SU-DHL-6 (cell line): ENCODE data around the gene OR6B1.
"Not testable (repeated sequence)": the region's sequence is repeated elsewhere in the genome, so short reads cannot be mapped to it uniquely, and the experiment has no call there.

Experiments used
- H2AFZ ChIP-seq: fragments of 200-600 bp; sonication (generic); 2 replicates; pipeline ENCODE4 v1.6.1; 2014; ENCODE audit warnings: low read depth, mild to moderate bottlenecking, moderate library complexity, mixed read lengths, antibody characterized with exemption, low read length; ENCODE audit not compliant: severe bottlenecking
- H3F3A ChIP-seq: fragments of 200-600 bp; shearing (Covaris generic); 2 replicates; pipeline ENCODE4 v1.6.0; 2016; ENCODE audit warnings: antibody characterized with exemption, mild to moderate bottlenecking; ENCODE audit not compliant: insufficient read depth
- H3K27ac ChIP-seq: fragments of 200-600 bp; sonication (generic); 2 replicates; pipeline ENCODE4 v1.5.1; 2016; ENCODE audit warnings: low read depth, mild to moderate bottlenecking, low read length, moderate library complexity, mixed read lengths
- H3K27me3 ChIP-seq: fragments of 200-600 bp; sonication (generic), shearing (Covaris generic); 2 replicates; pipeline ENCODE4 v1.6.0; 2014; ENCODE audit warnings: mild to moderate bottlenecking, low read length
- H3K36me3 ChIP-seq: fragments of 200-600 bp; sonication (generic); 2 replicates; pipeline ENCODE4 v1.6.1; 2014; ENCODE audit warnings: mild to moderate bottlenecking, low read length, mixed read lengths
- H3K4me2 ChIP-seq: fragments of 300-600, 200-600 bp; shearing (Covaris generic), sonication (generic); 2 replicates; pipeline ENCODE4 v1.6.0; 2014; ENCODE audit warnings: low read length, low read depth, mild to moderate bottlenecking; ENCODE audit not compliant: poor library complexity, severe bottlenecking
- H3K4me3 ChIP-seq: fragments of 200-600 bp; sonication (generic); 2 replicates; pipeline ENCODE4 v1.5.1; 2014; ENCODE audit warnings: antibody characterized with exemption, low read length, mild to moderate bottlenecking, mixed read lengths; ENCODE audit not compliant: insufficient read depth, poor library complexity, severe bottlenecking
- H3K79me2 ChIP-seq: fragments of 200-600 bp; sonication (generic); 2 replicates; pipeline ENCODE4 v1.6.1; 2014; ENCODE audit warnings: mild to moderate bottlenecking, low read length, moderate library complexity; ENCODE audit not compliant: insufficient read depth
- H3K9ac ChIP-seq: fragments of 200-600 bp; sonication (generic); 2 replicates; pipeline ENCODE4 v1.7.0; 2014; ENCODE audit warnings: mild to moderate bottlenecking, low read length
- H3K9me2 ChIP-seq: fragments of 200-600 bp; sonication (generic); replicated peaks from 2 replicates; pipeline ENCODE4 v1.6.1; 2014; ENCODE audit warnings: low read length; ENCODE audit not compliant: insufficient read depth
- H3K9me3 ChIP-seq: fragments of 200-600 bp; sonication (generic); 2 replicates; pipeline ENCODE4 v1.6.1; 2014; ENCODE audit warnings: low read length, mixed read lengths; ENCODE audit not compliant: insufficient read depth
- H4K20me1 ChIP-seq: fragments of 200-600 bp; sonication (generic); 2 replicates; pipeline ENCODE4 v1.6.1; 2014; ENCODE audit warnings: low read depth, mild to moderate bottlenecking, antibody characterized with exemption, low read length, moderate library complexity, mixed read lengths
- EZH2phosphoT487 ChIP-seq: fragments of 200-600 bp; sonication (generic), shearing (Covaris generic); conservative IDR thresholded peaks from 2 replicates; pipeline ENCODE4 v1.6.1; 2018; ENCODE audit warnings: mild to moderate bottlenecking, antibody characterized with exemption, low read length, moderate library complexity, mixed read lengths
- TF ChIP-seq, protein P1 (sequence below): fragments of 200-600 bp; sonication (generic); IDR thresholded peaks from one replicate; pipeline ENCODE4 v1.5.1; 2017; ENCODE audit warnings: antibody characterized with exemption, mild to moderate bottlenecking, low read length, moderate library complexity; ENCODE audit not compliant: insufficient read depth, poor library complexity, severe bottlenecking

Gene OR6B1

DNA sequence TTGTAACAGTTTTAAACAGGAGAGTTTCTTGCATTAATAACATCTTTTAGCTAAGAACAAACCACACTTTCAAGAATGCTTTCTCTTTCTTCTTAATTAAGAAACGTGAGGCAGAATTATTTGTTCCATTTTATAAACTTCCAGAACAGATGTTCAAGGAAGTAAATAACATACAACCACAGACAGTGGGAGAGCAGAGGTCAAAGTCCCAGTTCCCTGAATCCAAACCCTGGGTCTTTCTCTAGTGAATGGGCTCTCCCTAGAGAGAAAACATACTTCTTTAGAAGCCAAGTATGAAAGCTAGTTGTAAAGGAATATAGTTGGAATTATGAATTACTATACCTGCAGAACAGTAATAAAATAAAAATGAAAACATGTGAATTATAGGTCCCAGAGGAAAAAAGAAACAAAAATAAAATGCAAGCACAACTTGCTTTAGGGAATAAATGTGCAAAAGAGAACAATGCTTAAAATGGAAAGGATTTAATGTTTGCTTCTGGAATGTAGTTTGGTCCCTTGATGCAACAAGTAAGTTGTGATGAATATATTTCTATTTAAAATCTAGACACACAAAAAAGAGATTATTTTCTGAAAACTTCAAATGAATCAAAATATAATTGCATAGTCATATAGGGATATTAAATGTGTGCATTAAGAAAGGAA, 6.0 kb downstream of the OR6B1 start:
- Histone ChIP-seq H3K9me2 (no peaks in the 10 kb centered on the region), H3K27me3 (no peaks in the 10 kb centered on the region), H3K9me3 (peaks cover 4% of the 10 kb centered on the region; the same call in 1 of the 2 replicates), H3K27ac (no peak overlapping the region), H3K4me2 (no peak overlapping the region), H2AFZ (no peak overlapping the region), H3K79me2 (no peaks in the 10 kb centered on the region), H3F3A (no peaks in the 10 kb centered on the region), H3K4me3 (no peak overlapping the region), H4K20me1 (no peaks in the 10 kb centered on the region), H3K9ac (no peak overlapping the region), H3K36me3 (no peaks in the 10 kb centered on the region)
- TF ChIP-seq, protein P1, sequence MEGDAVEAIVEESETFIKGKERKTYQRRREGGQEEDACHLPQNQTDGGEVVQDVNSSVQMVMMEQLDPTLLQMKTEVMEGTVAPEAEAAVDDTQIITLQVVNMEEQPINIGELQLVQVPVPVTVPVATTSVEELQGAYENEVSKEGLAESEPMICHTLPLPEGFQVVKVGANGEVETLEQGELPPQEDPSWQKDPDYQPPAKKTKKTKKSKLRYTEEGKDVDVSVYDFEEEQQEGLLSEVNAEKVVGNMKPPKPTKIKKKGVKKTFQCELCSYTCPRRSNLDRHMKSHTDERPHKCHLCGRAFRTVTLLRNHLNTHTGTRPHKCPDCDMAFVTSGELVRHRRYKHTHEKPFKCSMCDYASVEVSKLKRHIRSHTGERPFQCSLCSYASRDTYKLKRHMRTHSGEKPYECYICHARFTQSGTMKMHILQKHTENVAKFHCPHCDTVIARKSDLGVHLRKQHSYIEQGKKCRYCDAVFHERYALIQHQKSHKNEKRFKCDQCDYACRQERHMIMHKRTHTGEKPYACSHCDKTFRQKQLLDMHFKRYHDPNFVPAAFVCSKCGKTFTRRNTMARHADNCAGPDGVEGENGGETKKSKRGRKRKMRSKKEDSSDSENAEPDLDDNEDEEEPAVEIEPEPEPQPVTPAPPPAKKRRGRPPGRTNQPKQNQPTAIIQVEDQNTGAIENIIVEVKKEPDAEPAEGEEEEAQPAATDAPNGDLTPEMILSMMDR, result no peak
- TF ChIP-seq EZH2phosphoT487, result no peak

DNA sequence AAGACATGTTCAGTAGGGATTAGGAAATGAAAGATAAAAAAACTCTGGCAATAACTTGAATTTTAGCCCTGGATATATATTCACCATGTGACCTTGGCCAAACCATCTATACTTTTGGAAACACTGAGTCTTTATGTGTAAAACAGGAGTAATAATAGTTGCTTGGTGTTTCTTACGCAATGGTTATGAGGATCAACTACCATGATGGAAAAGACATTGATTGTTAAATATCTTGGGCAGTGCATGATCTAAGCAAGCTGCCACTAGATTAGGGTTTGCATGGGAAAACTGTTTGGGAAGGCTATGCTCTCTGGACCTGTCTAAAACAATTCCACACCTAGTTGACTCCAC, 6.5 kb downstream of the OR6B1 start:
- Histone ChIP-seq H4K20me1 (no peaks in the 10 kb centered on the region), H3K9me2 (no peaks in the 10 kb centered on the region), H3K9ac (no peak overlapping the region), H3K9me3 (peaks cover 4% of the 10 kb centered on the region; the same call in 1 of the 2 replicates), H3K79me2 (no peaks in the 10 kb centered on the region), H3K4me2 (no peak overlapping the region), H3K4me3 (no peak overlapping the region), H3K27me3 (no peaks in the 10 kb centered on the region), H3F3A (no peaks in the 10 kb centered on the region), H2AFZ (no peak overlapping the region), H3K27ac (no peak overlapping the region), H3K36me3 (no peaks in the 10 kb centered on the region)
- no peak for TF ChIP-seq EZH2phosphoT487
- TF ChIP-seq, protein P1, result no peak

DNA sequence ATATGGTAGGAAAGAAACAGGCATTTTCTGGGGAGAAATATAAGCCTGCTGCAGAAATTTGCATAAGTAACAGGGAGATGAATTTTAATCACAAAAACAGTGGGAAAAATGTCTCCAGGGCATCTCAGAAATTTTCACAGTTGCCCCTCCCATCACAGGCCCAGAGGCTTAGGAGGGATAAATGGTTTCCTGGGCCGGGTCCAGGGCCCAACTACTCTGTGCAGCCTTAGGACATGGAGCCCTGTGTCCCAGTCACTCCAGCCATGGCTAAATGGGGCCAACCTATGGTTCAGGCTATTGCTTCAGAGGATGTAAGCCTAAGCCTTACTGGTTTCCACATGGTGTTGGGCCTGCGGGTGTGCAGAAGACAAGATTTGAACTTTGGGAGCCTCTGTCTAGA, 9.2 kb downstream of the OR6B1 start:
- no peak overlapping the region for H2AFZ ChIP-seq
- H3K27me3 ChIP-seq, result no peaks in the 10 kb centered on the region
- H3K4me3 ChIP-seq, result no peak overlapping the region
- peaks cover 4% of the 10 kb centered on the region; the same call in 1 of the 2 replicates for H3K9me3 ChIP-seq
- no peaks in the 10 kb centered on the region for H4K20me1 ChIP-seq
- H3K79me2 ChIP-seq, result no peaks in the 10 kb centered on the region
- H3K9me2 ChIP-seq, result no peaks in the 10 kb centered on the region
- H3K9ac ChIP-seq, result no peak overlapping the region
- TF ChIP-seq, protein P1, result no peak
- no peak for TF ChIP-seq EZH2phosphoT487
- no peaks in the 10 kb centered on the region for H3F3A ChIP-seq
- H3K4me2 ChIP-seq, result no peak overlapping the region
- no peaks in the 10 kb centered on the region for H3K36me3 ChIP-seq
- no peak overlapping the region for H3K27ac ChIP-seq

DNA sequence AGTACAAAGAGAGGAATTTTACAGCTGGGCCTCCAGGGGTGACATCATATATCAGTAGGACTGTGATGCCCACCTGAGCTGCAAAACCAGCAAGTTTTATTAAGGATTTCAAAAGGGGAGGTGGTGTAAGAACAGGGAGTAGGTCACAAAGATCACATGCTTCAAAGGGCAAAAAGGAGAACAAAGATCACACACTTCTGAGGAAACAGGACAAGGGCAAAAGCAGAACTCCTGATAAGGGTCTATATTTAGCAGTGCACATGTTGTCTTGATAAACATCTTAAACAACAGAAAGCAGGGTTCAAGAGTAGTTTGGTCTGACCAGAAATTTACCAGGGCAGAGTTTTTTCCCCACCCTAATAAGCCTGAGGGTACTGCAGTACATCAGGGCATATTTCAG, 9.9 kb downstream of the OR6B1 start:
- H3K27me3 ChIP-seq, H3K9ac ChIP-seq, H3K36me3 ChIP-seq, H3K4me3 ChIP-seq, H3K9me3 ChIP-seq, H3K27ac ChIP-seq, H2AFZ ChIP-seq, H3F3A ChIP-seq, H3K9me2 ChIP-seq, H3K79me2 ChIP-seq, H3K4me2 ChIP-seq, H4K20me1 ChIP-seq: not testable (repeated sequence)

DNA sequence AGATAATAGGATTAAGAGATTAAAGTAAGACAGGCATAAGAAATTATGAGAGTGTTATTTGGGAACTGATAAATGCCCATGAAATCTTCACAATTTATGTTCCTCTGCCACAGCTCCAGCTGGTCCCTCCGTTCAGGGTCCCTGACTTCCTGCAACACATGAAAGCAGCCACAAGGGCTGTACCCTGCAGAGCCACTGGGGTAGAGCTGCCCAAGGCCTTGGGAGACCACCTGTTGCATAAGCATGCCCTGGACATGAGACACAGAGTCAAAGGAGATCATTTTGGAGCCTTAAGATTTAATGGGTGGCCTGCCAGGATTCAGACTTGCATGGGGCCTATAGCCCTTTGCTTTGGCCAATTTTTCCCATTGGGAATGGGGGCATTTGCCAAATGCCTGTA, 10.7 kb downstream of the OR6B1 start:
- not testable (repeated sequence) for H3F3A ChIP-seq, H2AFZ ChIP-seq, H3K9ac ChIP-seq, H3K27ac ChIP-seq, H3K27me3 ChIP-seq, H3K9me2 ChIP-seq, H4K20me1 ChIP-seq, H3K4me3 ChIP-seq, H3K36me3 ChIP-seq, H3K9me3 ChIP-seq, H3K4me2 ChIP-seq, H3K79me2 ChIP-seq
